Mucosa of descending colon (tissue), 3 donors: ENCODE measurements around the gene MBD4. TPM values are rescaled to one million over a fixed set of nuclear protein-coding genes. Genes with fewer than 3 reads are reported as not detected.
"Not testable (repeated sequence)": the region's sequence is repeated elsewhere in the genome, so short reads cannot be mapped to it uniquely, and the experiment has no call there.

Experiments
- ATAC-seq: fragments of 200-7000 bp; cut with Tn5 transposase; one replicate; pipeline ENCODE4 v1.9.1; 2020; ENCODE audit warnings: mild to moderate bottlenecking, moderate library complexity
- DNase-seq, 3 donors: peaks; one replicate each; pipeline ENCODE4 v3.0.0-alpha.2; 2020
- H3K36me3 ChIP-seq: fragments of 200-600 bp; one replicate; pipeline ENCODE4 v1.8.0; 2021; ENCODE audit warnings: low read depth, mild to moderate bottlenecking
- H3K4me1 ChIP-seq: fragments of 200-600 bp; one replicate; pipeline ENCODE4 v1.8.0; 2021; ENCODE audit warnings: low read depth, mild to moderate bottlenecking
- H3K4me3 ChIP-seq: fragments of 200-600 bp; one replicate; pipeline ENCODE4 v1.8.0; 2021; ENCODE audit warnings: mild to moderate bottlenecking
- H3K9me3 ChIP-seq: fragments of 200-600 bp; one replicate; pipeline ENCODE4 v1.8.0; 2021; ENCODE audit warnings: mild to moderate bottlenecking
- CTCF ChIP-seq: fragments of 200-600 bp; IDR thresholded peaks from one replicate; pipeline ENCODE4 v1.8.0; 2022; ENCODE audit warnings: antibody characterized with exemption, mild to moderate bottlenecking
- intact Hi-C, 2 donors: fragments of 100-400 bp; cut with DNase I in 1 of 2; cut with micrococcal nuclease in 1 of 2; formaldehyde crosslinking; loops; one replicate each; pipeline versions ENCODE4 v1.11.0 to v1.11.1; 2022; cut with DNase I, micrococcal nuclease
- total RNA-seq, 3 donors: library from RNA; stranded (reverse); fragmentation: NEBNext Ultra II Directional in 2 of 3; extraction: Animal tissue kit (Norgen Biotek cat#: 25700) in 2 of 3; gene quantifications; one replicate each; pipeline versions ENCODE4 v1.2.1 to v1.2.4, GENCODE V29; 2021 to 2023
- donor health status: DM: no; HTN: no; CAD: no; lungs with moderate emphysema.
- donor health status: DM: no; HTN: no; CAD: no.
- donor health status: DM: no; HTN: yes; CAD: no.

Gene MBD4
- total RNA-seq, 3 donors from 2014 or later: 26.6 to 30.6 (median 27.2) TPM

GRCh38 chr3:129389572-129389937 lies 50.2 kb downstream of the MBD4 start:
- DNase-seq: no peak
- TF ChIP-seq CTCF: no peak
- no peak for ATAC-seq
- no peak overlapping the region for H3K4me3 ChIP-seq
- no peaks in the 10 kb centered on the region for H3K36me3 ChIP-seq
- no peaks in the 10 kb centered on the region for H3K4me1 ChIP-seq
- H3K9me3 ChIP-seq: no peaks in the 10 kb centered on the region
- intact Hi-C loops: no loop called here

GRCh38 chr3:129388791-129389571 lies 50.8 kb downstream of the MBD4 start:
- DNase-seq, H3K9me3 ChIP-seq, intact Hi-C loops, H3K36me3 ChIP-seq, H3K4me1 ChIP-seq, H3K4me3 ChIP-seq: not testable (repeated sequence)
- ATAC-seq: peak; percentile 43

- Histone ChIP-seq H3K4me1 (no peaks in the 10 kb centered on the region), H3K9me3 (no peaks in the 10 kb centered on the region), H3K36me3 (no peaks in the 10 kb centered on the region), H3K4me3 (no peak overlapping the region)
- intact Hi-C loops: no loop called here
- DNase-seq (no peak), ATAC-seq (no peak)
- no peak for TF ChIP-seq CTCF
These were observed 52.3 kb downstream of the MBD4 start for GRCh38 chr3:129387487-129387886.

- ATAC-seq (no peak), DNase-seq (no peak)
- no peak for TF ChIP-seq CTCF
- H3K4me1 ChIP-seq: no peaks in the 10 kb centered on the region
- no peaks in the 10 kb centered on the region for H3K9me3 ChIP-seq
- intact Hi-C loops: no loop called here
- no peaks in the 10 kb centered on the region for H3K36me3 ChIP-seq
- H3K4me3 ChIP-seq: no peak overlapping the region
These were observed 52.8 kb downstream of the MBD4 start for GRCh38 chr3:129386984-129387383.

GRCh38 chr3:129385507-129385906 lies 54.2 kb downstream of the MBD4 start:
- H3K4me3 ChIP-seq, H3K9me3 ChIP-seq, ATAC-seq, DNase-seq, H3K36me3 ChIP-seq, H3K4me1 ChIP-seq, intact Hi-C loops: not testable (repeated sequence)

- no peaks in the 10 kb centered on the region for H3K4me1 ChIP-seq
- intact Hi-C loops: no loop called here
- H3K36me3 ChIP-seq: no peaks in the 10 kb centered on the region
- H3K4me3 ChIP-seq: no peak overlapping the region
- H3K9me3 ChIP-seq: peaks cover 5% of the 10 kb centered on the region
- ATAC-seq: no peak
- no peak for DNase-seq
- no peak for TF ChIP-seq CTCF
These were observed 55.0 kb downstream of the MBD4 start for GRCh38 chr3:129384594-129385323.

- not testable (repeated sequence) for DNase-seq, ATAC-seq
These were observed 55.6 kb downstream of the MBD4 start for GRCh38 chr3:129384103-129384502.

More at GRCh38 chr3:129384103-129384502, 55.6 kb downstream of the MBD4 start:
- H3K4me3 ChIP-seq, H3K9me3 ChIP-seq, H3K4me1 ChIP-seq, intact Hi-C loops, H3K36me3 ChIP-seq: not testable (repeated sequence)
